Hindlimb muscle (tissue), 1 donor: Measurements from ENCODE around the gene ADGRA3. TPM values are rescaled to one million over a fixed set of nuclear protein-coding genes. Genes with fewer than 3 reads are reported as not detected.
A peak's percentile ranks its signal among the peaks of the same experiment; 100 is the strongest.
"Not testable (repeated sequence)": the region's sequence is repeated elsewhere in the genome, so short reads cannot be mapped to it uniquely, and the experiment has no call there.

ENCODE experiments used
- DNase-seq: peaks from one replicate; pipeline ENCODE4 v3.0.0-alpha.2; 2013
- polyA plus RNA-seq: library from polyadenylated mRNA; unstranded; fragments of 120-200 nt; gene quantifications from one replicate; pipeline ENCODE4 v1.2.1, GENCODE V29; 2013; ENCODE audit not compliant: insufficient read length

Gene ADGRA3
- polyA plus RNA-seq, 1 donor, result 54.5 TPM

DNA sequence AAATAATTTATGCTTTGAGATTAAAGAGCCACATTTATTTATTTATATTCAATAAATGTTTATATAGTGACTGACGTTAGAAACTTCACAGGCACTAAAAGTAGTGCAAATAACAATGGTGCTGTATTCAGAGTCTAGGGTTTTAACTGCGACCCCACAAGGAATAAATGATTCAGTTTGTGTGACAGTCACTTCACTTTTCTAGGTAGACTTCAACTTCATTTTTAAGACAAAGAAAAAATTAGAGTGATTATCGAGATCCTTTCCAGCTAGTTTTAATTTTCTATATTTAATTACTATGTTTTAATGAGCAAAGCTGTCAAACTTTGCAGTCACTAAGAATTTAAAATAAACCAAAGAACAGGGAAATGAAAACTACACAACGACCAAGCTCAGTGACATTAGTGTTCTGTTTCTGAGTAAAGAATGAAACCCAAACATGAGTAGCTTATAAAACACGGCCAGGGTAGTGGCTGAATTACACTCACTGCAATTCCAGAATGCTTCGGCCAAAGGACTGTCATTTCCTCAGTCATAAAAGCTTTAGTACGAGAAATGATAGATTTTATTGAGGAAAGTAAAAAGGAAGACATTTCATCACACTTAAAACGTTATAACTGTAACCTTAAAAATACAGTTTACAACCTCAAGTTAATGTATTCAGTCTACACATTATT, 38.6 kb downstream of the ADGRA3 start:
- DNase-seq, result no peak

GRCh38 chr4:22476011-22476410, 39.9 kb downstream of the ADGRA3 start:
- no peak for DNase-seq

DNA sequence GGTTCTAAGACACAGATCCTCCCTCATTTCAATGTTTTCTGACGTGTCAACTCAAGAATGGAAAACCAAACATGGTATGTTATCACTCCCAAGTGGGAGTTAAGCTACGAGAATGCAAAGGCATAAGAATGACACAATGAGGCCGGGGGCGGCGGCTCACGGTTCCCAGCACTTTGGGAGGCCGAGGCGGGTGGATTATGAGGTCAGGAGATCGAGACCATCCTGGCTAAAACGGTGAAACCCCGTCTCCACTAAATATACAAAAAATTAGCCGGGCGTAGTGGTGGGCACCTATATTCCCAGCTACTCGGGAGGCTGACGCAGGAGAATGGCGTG, 40.6 kb downstream of the ADGRA3 start:
- DNase-seq, result not testable (repeated sequence)

DNA sequence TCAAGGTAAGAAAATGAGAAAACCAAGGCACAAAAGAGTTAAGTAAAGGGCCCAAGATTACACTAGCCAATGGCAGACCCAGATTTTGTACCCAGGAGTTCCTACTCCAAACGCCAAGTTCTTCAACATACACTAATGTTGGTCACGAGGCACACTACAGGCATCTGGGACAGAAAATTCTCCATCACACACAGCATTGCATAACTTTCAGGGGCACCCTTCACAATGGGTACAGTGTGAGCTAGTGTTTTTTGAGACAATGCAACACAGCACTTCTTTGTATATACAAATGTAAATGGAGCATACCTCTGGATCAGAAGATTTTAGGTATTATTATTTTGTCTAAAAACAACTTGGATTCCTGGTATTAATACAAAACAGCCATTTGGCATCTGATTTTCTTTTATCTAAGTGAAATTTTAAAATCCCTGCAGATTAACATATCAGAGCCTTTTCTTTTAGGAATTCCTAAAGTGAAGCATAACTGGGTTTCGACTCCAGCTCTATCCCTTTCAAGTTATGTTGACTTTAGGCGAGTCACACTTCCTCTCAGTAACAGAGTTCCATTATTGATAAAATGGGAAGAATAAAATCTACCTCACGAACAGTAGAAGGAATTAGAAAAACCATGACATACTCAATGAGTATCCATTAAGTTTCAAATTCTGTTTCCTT, 41.1 kb downstream of the ADGRA3 start:
- DNase-seq, result no peak

DNA sequence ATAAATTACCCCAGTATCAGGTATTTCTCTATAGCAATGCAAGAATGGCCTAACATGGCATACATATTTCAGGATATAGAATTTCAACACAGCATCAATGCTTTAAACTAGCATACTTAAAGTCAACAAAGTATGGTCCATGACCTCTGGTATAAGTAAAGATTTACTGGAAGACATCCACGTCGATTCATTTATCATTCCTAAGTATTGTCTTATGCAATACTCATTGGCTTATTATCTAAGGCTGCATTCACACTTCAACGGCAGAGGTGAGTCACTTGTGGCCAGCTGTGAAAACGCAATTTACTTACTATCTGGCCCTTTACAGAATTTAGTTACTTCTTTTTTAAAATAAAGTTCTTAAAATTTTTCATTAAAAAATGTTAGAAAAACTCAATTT, 42.6 kb downstream of the ADGRA3 start:
- no peak for DNase-seq

GRCh38 chr4:22471999-22472461, 43.8 kb downstream of the ADGRA3 start:
- no peak for DNase-seq

DNA sequence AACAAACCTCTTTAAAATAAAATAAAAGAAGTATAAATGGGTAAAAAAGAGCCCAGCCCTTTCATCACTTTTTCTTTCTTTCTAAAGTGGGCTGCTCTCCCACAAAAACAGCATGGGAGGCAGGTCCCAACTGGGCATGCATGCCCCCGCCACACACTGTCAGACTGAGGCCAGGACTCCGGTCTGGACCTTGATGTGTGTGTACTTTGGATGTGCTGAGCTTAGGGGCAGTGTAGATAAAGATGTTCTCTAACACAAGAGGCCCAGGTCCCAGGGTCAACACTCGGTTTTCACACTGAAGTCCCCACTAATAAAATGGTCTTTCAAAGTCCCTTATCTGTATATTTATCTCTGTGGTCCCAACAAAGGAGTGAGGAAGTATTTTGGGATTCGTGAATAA, 44.4 kb downstream of the ADGRA3 start:
- no peak for DNase-seq

DNA sequence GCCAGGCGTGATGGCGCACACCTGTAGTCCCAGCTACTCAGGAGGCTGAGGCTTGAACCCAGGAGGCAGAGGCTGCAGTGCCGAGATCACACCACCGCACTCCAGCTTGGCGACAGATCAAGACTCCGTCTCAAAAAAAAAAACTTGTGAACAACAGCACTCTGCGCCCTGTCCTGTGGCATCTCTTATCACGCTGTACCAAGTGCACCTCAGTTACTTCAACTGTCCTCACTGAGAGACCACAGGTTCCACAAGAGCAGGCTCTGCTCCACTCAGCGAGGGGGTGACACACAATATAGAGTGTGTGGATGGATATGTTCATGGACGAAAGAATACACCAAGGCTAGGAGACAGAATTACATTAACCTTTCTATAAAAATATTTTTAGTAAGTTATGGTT, 49.3 kb downstream of the ADGRA3 start:
- no peak for DNase-seq

DNA sequence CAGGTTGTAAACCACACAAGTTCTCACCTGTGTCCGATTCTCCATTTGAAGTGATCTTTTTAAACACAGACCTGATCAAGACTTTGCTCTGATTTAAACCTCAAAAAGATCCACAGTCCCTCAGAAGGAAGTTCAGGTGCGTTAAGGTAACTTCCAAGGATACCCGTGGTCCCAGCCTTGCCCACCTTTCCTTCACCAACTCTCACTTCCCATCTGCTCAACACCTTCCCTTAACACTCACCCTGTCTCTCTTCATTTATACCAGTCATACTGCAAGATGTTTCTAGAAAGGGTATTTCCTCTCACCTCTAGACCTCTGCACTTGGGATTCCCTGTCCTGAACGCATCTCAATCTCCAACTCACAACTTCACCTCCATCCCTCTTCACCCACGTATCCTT, 49.9 kb downstream of the ADGRA3 start:
- DNase-seq, result no peak

- DNase-seq, result no peak
These were observed 50.5 kb downstream of the ADGRA3 start for GRCh38 chr4:22465349-22465748.

GRCh38 chr4:22463179-22463578, 52.7 kb downstream of the ADGRA3 start:
- no peak for DNase-seq

DNA sequence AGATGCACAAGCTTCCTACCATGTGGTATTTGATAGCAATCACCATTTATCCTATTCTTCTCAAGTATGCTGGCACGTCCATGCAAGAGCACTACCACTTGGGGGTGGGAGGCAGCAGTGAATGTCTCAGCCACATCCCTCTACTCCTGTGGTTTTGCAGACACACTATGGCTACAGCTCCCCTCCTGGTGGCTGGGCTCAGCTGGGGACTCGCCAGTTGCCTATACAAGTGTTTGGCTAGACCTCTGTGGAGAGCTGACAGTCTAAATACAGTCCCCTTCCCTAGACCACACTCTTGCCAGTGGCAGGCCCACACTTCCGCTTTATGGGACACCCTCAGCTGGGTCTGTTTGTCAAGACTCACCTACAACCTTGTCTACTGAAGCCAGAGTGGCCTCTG, 53.2 kb downstream of the ADGRA3 start:
- no peak for DNase-seq

DNA sequence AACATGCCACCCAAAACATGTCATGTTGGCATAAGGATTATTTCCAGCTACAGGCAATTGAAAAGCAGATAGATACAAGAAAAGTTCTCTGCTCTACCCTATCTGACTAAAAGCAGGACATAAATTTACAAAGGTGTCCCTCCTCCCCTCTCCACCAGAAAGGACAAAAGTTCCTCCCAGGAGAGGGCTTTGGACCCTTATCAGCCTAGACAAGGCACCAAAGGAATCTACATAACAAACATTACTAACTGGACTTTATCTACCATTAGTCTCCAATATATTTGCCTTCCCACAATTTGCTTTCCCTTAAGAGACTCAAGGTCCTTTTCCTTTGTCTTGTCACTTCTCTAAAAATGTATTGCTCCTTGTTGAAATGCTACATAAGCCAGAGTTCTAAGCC, 55.6 kb downstream of the ADGRA3 start:
- no peak for DNase-seq

DNA sequence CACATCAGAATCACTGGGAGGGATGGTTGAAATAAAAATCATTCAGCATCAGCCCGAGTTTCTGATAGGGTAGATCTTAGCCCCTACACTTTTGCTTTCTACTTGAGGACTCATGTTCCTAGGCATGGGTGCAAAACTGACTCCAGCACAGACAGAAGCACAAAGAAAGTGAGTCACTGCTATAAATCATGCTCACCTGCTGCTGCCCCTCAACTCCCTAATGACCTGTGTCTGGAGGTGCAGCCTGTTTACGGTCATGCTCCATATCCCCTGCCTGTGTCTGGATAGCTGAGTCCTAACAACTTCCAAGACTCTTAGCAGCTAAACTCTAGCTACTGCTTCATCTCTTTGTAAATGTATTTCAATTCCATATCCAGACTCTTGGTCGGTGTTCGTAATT, 57.8 kb downstream of the ADGRA3 start:
- DNase-seq, result no peak

DNA sequence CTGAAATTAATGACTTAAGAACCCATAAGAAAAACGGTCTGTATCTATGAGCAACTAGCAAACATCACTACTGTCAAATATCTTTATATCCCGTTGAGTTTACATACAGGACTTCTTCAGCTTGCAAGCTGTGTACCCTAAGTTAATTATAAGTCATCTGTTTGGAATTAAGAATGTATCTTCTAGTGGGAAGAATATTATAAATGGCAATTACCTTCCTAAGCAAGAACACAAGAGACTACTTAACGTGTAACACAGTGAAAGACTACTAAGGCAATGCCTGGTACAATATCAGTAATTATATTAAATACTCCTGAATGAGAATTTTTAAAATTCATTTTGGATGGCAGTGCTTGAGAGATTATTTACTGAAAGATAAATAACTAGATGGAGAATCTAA, 58.5 kb downstream of the ADGRA3 start:
- DNase-seq, result no peak

GRCh38 chr4:22456291-22456690, 59.6 kb downstream of the ADGRA3 start:
- no peak for DNase-seq

- no peak for DNase-seq
These were observed 60.9 kb downstream of the ADGRA3 start for GRCh38 chr4:22454955-22455354.

DNA sequence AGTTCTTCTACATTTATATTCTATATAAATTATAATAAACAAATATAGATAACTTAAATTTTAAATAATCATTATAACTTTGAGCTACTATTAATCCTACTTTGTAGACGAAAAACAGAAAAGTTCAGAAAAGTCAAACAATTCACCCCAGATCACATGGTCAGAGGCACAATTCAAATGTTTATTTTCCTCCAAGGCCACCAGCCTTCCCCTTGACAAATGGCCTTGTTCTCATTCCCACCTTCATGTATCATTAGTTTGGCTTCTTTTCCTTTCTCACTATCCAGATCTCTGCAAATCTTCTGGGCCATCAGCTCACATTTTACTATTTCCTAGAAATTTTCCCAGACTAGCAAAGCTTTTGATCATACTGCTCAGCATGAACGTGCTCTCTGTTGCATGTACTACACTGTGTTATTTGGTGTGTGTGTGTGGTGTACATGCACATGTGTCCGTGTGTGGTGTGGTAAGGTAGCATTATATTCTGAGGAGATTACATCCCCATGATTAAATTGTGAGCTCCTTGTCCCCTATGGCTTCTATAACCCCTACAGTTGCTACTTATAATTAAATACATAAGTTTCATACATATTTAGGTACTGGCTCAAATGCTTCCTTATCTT, 61.5 kb downstream of the ADGRA3 start:
- no peak for DNase-seq

DNA sequence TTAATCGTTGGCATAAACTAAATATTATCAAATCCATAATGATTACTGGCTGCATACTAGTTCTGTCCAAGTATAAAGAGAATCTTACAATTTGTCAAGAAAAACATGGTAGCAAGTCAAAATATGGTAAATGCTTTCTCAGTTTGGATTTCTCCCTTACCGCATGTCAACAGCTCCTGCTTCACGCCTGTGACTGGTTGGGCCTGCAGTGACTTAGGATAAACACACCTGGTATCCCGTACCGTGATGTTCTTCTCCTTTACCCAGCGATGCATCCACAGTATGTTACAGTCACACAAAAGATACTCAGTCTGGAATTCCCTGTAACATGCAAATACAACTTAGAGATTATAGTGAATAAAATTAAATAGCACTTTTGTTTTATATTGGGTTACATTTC, 71.1 kb downstream of the ADGRA3 start:
- DNase-seq, result no peak

GRCh38 chr4:22442956-22443355, 72.9 kb downstream of the ADGRA3 start:
- no peak for DNase-seq

DNA sequence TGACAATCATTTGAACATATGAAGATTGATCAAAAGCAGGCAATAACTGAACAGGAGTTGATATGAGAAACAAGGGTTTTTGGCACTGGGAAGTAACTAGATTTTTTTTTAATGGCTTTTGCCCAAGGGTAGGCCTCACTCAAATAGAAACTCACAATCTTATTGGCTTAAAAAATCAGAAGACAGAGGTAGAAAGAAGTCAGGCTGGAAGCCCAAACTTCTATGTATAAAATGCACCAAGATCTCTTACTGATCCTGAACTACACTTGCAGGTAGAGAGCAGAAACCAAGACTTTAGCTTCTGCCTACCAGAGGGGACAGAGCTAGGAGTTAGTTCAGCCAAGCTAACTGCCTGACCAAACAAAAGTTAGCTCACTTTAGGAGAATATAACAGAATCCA, 74.9 kb downstream of the ADGRA3 start:
- DNase-seq, result no peak

GRCh38 chr4:22439947-22440346, 75.9 kb downstream of the ADGRA3 start:
- DNase-seq, result no peak

- no peak for DNase-seq
These were observed 80.2 kb downstream of the ADGRA3 start for GRCh38 chr4:22435652-22436051.

DNA sequence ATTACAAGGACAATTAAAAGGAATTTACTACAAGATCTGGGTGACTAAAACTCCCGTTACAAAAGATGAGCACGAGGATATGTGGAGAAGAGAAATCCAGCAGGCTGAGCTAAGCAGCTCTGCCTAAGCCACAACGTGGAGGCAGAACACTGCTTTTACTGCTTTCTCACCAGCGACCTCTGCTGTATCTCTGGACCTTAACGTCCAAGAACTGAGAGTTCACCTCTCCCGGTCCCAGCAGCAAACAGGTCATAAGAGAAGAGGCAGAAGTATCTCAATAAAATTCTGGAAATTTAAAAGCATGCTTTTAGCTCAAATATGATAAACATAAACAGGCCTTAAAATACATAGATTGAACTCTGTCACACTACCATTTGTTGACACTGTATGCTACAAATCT, 81.0 kb downstream of the ADGRA3 start:
- peak; percentile 14 for DNase-seq
